Fibroblast of lung (primary cell): Measurements from ENCODE around the gene UAP1L1. TPM values are rescaled to one million over a fixed set of nuclear protein-coding genes. Genes with fewer than 3 reads are reported as not detected.
"Not testable (repeated sequence)": the region's sequence is repeated elsewhere in the genome, so short reads cannot be mapped to it uniquely, and the experiment has no call there.

Experiments
- DNase-seq, 2 donors: peaks; one replicate each; pipeline versions ENCODE4 v3.0.0 to v3.0.0-alpha.2; 2010; ENCODE audit warnings: low read depth in 2 of 2
- H2AFZ ChIP-seq: 2 replicates; pipeline ENCODE4 v1.5.1; 2012; ENCODE audit warnings: low read length, control low read depth, inconsistent platforms
- H3K27ac ChIP-seq: 2 replicates; pipeline ENCODE4 v1.5.1; 2011; ENCODE audit warnings: low read length, control low read depth; ENCODE audit not compliant: insufficient read depth
- H3K27me3 ChIP-seq: 2 replicates; pipeline ENCODE4 v1.5.1; 2011; ENCODE audit warnings: mild to moderate bottlenecking, low read length; ENCODE audit not compliant: control insufficient read depth, insufficient read depth
- H3K36me3 ChIP-seq: 2 replicates; pipeline ENCODE4 v1.5.1; 2011; ENCODE audit warnings: low read length; ENCODE audit not compliant: control insufficient read depth, insufficient read depth
- H3K4me1 ChIP-seq: 2 replicates; pipeline ENCODE4 v1.5.1; 2011; ENCODE audit warnings: low read length; ENCODE audit not compliant: control insufficient read depth, insufficient read depth; ENCODE audit errors: extremely low read depth
- H3K4me2 ChIP-seq: 2 replicates; pipeline ENCODE4 v1.5.1; 2011; ENCODE audit warnings: low read length, control low read depth; ENCODE audit not compliant: insufficient read depth; ENCODE audit errors: extremely low read depth
- H3K4me3 ChIP-seq, 4 experiments: fragments of 200-600 bp in 1 of 4; sonication (generic) in 1 of 4; replicated peaks in 1 of 4; 2 replicates each; pipeline ENCODE4 v1.5.1; 2011 to 2016; ENCODE audit warnings: low read length in 4 of 4, low read depth in 3 of 4, mild to moderate bottlenecking in 3 of 4, control low read depth in 2 of 4, inconsistent platforms in 1 of 4, mixed read lengths in 1 of 4; ENCODE audit not compliant: insufficient read depth in 1 of 4; ENCODE audit errors: control extremely low read depth in 1 of 4
- H3K79me2 ChIP-seq: 2 replicates; pipeline ENCODE4 v1.5.1; 2012; ENCODE audit warnings: mild to moderate bottlenecking, low read length, inconsistent platforms; ENCODE audit not compliant: control insufficient read depth, insufficient read depth
- H3K9ac ChIP-seq: 2 replicates; pipeline ENCODE4 v1.5.1; 2011; ENCODE audit warnings: mild to moderate bottlenecking, low read length, control low read depth; ENCODE audit not compliant: insufficient read depth
- H3K9me3 ChIP-seq: 2 replicates; pipeline ENCODE4 v1.5.1; 2012; ENCODE audit warnings: low read depth, low read length; ENCODE audit not compliant: control insufficient read depth, insufficient read depth
- H4K20me1 ChIP-seq: 2 replicates; pipeline ENCODE4 v1.5.1; 2011; ENCODE audit warnings: low read length; ENCODE audit not compliant: control insufficient read depth, insufficient read depth; ENCODE audit errors: extremely low read depth
- CTCF ChIP-seq, 2 donors: IDR thresholded peaks in 1 of 2; conservative IDR thresholded peaks in 1 of 2; 1 replicate in 1 of 2; 2 replicates in 1 of 2; pipeline ENCODE4 v1.5.1; 2011 to 2012; ENCODE audit warnings: low read length in 2 of 2, control low read depth in 1 of 2, inconsistent platforms in 1 of 2, low read depth in 1 of 2, mild to moderate bottlenecking in 1 of 2
- EZH2 ChIP-seq: IDR thresholded peaks from 2 replicates; pipeline ENCODE4 v1.5.1; 2012; ENCODE audit warnings: low read length, control low read depth, mild to moderate bottlenecking; ENCODE audit errors: missing control alignments
- polyA plus RNA-seq, 2 donors: library from polyadenylated mRNA; depleted of rRNA in 1 of 2; stranded (reverse) in 1 of 2; unstranded in 1 of 2; fragments of >200 nt; gene quantifications; 2 replicates each; pipeline ENCODE4 v1.2.1, GENCODE V29; 2011 to 2012; ENCODE audit warnings: missing spikeins in 1 of 2
- total RNA-seq: library from RNA; depleted of rRNA; stranded (reverse); fragments of >200 nt; gene quantifications from 2 replicates; pipeline ENCODE4 v1.2.1, GENCODE V29; 2014

UAP1L1 gene
- total and polyA plus RNA-seq, 2 donors (not counting 1 experiment from before 2014, with no cell fraction given) = 16.4 to 21.1 TPM

DNA sequence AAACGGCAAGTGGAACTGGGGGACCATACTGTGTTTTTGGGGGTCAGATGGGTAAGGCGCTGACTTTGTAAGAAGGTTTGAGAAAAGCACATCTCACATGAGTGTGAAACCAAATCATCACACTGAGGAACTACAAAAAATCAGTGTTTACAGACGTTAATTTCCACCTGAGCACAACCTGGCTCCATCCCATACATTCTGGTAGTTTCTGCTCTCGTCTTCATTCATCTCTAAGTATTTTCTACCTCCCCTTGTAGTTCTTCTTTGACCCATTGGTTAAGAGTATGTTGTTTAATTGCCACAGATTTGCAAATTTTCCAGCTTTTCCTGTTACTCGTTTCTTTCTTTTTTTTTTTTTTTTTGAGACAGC is 46.1 kb downstream of the UAP1L1 start:
- no peaks in the 10 kb centered on the region for H3K27me3 ChIP-seq
- no peak overlapping the region for H3K4me2 ChIP-seq
- no peak for DNase-seq
- no peak for TF ChIP-seq EZH2
- no peak for TF ChIP-seq CTCF (conservative IDR thresholded peaks at IDR 0.05 in 1 of 2, IDR thresholded peaks at IDR 0.05 in 1 of 2; ENCODE audit: low read depth in 1 of 2, low read length in 2 of 2)
- H2AFZ ChIP-seq = no peak overlapping the region
- no peak overlapping the region for H3K27ac ChIP-seq
- no peaks in the 10 kb centered on the region for H3K36me3 ChIP-seq
- H3K79me2 ChIP-seq = peaks cover 8% of the 10 kb centered on the region
- no peak overlapping the region for H3K4me3 ChIP-seq
- H3K4me1 ChIP-seq = peaks cover 2% of the 10 kb centered on the region
- H3K9me3 ChIP-seq = no peaks in the 10 kb centered on the region
- no peaks in the 10 kb centered on the region for H4K20me1 ChIP-seq
- no peak overlapping the region for H3K9ac ChIP-seq

DNA sequence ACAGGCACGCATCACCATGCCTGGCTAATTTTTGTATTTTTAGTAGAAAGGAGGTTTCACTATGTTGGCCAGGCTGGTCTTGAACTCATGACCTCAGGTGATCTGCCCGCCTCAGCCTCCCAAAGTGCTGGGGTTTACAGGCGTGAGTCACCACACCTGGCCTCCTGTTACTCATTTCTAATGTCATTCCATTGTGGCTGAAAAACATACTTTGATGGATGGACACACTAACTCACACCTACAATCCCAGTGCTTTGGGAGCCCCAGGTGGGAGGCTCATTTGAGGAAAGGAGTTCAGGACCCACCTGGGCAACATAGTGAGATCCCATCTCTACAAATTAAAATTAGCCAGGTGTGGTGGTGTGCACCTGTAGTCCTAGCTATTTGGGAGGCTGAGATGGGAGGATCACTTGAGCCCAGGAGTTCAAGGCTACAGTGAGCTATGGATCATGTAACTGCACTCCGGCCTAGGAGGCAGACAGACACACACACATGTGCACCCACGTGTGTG is 46.7 kb downstream of the UAP1L1 start:
- H3K4me1 ChIP-seq, H3K9ac ChIP-seq, H3K9me3 ChIP-seq, DNase-seq, H3K27me3 ChIP-seq, H2AFZ ChIP-seq, H3K36me3 ChIP-seq, H4K20me1 ChIP-seq, H3K4me3 ChIP-seq, H3K27ac ChIP-seq, H3K4me2 ChIP-seq: not testable (repeated sequence)
- H3K79me2 ChIP-seq = peaks cover 13% of the 10 kb centered on the region

GRCh38 chr9:137126786-137127185 is 49.5 kb downstream of the UAP1L1 start:
- H3K4me2 ChIP-seq = peak overlapping the region; percentile 96
- no peak overlapping the region for H3K27ac ChIP-seq
- no peak overlapping the region for H3K9ac ChIP-seq

More at GRCh38 chr9:137126786-137127185, 49.5 kb downstream of the UAP1L1 start:
- peaks cover 3% of the 10 kb centered on the region for H3K4me1 ChIP-seq
- no peaks in the 10 kb centered on the region for H4K20me1 ChIP-seq
- TF ChIP-seq CTCF (conservative IDR thresholded peaks at IDR 0.05 in 1 of 2, IDR thresholded peaks at IDR 0.05 in 1 of 2; ENCODE audit: low read depth in 1 of 2, low read length in 2 of 2) (no peak), EZH2 (no peak)
- no peaks in the 10 kb centered on the region for H3K9me3 ChIP-seq
- no peak for DNase-seq
- H3K4me3 ChIP-seq = peak overlapping the region in 1 of 4 experiments; percentile 48
- no peaks in the 10 kb centered on the region for H3K27me3 ChIP-seq
- H3K79me2 ChIP-seq = peaks cover 17% of the 10 kb centered on the region
- H2AFZ ChIP-seq = no peak overlapping the region
- no peaks in the 10 kb centered on the region for H3K36me3 ChIP-seq
